Stimulated activated CD8-positive, alpha-beta memory T cell treated with anti-CD3 and anti-CD28 coated beads, Interleukin-15, amount 100 ng/mL, for 4 hours (primary cell): ENCODE measurements around the gene FHIT.

Experiments
- DNase-seq, 2 donors: peaks; one replicate each; pipeline ENCODE4 v3.0.0-alpha.2; 2020; ENCODE audit warnings: low read depth in 2 of 2

Gene FHIT

DNA sequence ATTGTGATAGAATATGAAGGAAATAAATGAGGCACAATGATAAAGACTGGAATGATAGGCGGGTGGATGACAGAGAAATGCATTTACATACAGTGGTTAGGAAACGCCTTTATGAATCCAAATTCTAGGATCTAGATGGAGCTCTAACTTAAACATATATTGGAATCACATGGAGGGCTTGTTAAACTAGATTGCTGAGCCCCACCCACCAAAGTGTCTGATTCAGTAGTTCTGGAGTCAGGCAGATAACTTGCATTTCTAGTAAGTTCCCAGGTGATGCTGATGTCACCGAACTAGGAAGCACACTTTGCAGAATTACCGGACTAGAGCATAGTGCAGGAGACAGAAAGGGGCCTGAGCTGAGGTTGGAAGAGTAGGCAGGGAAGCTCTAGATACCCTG, 837.2 kb downstream of the FHIT start:
- no peak for DNase-seq

DNA sequence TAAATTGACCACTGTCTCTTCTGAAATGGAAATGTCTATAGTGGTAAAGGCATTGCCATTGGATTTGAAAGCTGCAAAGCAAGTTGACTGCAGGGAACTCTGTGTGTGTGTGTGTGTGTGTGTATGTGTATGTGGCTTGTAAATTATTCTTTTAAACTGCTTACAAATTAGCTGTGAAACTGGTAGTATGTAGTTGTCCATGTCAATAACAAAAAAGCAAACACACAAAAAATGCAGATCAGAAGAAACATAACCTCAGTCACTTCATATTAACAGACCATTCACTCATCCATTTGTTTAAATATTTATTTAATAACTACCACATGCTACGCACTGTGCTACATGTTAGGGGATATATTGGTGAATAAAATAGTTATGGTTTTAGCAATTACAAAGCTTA, 837.7 kb downstream of the FHIT start:
- DNase-seq, result no peak

DNA sequence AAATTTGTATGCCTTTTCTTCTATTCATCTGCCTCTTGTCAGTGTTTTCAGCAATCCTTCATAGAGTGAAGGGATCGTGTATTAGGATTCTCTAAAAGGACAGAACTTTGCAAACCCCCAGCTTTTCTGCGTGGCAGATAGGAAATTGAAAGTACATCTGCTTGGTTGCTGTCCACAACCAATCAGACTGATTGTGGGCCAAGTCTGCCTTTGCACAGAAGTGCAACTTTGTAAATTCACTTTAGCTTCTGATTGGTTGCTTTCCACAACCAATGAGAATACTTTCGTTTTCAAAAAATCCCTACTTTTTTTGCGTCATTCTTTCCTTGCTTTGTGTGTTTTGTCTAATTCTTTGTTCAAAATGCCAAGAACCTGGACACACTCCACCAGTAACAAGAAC, 847.4 kb downstream of the FHIT start:
- DNase-seq, result no peak

DNA sequence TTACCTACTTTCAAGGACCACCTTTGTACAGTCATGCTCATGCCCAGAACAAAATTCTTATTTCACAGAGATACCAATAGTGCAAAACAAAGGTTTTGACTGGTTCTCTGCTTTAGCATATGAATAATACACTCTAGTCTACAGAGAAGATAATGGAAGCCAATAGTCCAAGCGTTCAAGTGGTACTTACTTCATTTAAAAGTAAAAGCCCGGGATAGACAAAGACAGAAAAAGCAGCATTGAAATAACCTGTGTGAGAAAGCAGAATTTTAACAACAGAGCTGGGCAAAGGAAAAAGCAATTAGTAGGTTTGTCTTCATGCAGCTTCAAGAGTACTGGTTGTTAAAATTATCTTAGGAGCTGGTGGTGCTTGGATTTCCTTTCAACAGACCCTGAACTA, 848.3 kb downstream of the FHIT start:
- DNase-seq, result no peak

DNA sequence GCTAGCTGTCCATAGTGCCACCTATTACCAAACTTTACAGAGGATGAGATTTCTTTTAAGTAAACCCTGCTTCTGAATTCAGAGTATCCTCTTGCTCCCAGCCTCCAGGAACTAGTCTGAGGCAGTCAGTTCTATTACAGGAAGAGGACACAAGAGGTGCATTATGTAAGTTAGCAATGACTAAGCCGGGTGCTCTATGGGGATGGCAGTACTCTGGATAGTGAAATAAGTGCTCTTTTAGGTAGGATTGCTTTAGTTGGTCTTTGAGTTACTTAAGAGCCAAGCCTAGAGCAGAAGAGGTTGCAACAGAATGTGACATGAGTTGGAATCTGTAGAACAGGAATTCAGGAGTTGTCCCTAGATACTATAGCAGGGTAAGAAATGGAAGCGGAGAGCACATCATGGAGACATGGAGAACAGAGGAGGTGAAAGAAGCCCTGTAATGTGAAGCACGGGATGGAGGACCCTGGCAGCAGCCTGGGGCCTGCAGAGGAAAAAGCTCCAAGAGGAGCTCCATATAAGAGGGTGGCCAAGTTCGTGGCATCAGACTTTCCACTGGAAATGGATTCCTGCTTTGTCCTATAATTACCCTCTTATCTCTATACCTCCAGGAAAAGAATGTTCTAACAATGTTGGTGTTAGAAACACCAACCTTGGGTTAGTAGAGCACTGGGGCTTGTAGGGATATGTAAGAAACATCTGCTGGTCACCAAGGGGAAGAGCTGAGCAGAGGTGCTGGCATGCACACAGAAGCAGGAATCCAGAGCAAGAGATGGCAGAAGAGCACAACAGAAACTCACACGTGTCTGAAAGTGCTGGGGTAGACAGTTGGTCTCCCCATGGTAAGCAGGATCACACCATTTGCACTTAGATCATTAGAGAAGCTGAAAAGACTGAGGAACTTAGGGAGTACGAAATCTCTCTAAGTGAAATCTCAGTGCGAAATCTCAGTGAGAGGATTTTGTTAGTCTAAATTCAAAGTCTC, 851.1 kb downstream of the FHIT start:
- no peak for DNase-seq

- no peak for DNase-seq
These were observed 852.0 kb downstream of the FHIT start for GRCh38 chr3:60399292-60399691.

DNA sequence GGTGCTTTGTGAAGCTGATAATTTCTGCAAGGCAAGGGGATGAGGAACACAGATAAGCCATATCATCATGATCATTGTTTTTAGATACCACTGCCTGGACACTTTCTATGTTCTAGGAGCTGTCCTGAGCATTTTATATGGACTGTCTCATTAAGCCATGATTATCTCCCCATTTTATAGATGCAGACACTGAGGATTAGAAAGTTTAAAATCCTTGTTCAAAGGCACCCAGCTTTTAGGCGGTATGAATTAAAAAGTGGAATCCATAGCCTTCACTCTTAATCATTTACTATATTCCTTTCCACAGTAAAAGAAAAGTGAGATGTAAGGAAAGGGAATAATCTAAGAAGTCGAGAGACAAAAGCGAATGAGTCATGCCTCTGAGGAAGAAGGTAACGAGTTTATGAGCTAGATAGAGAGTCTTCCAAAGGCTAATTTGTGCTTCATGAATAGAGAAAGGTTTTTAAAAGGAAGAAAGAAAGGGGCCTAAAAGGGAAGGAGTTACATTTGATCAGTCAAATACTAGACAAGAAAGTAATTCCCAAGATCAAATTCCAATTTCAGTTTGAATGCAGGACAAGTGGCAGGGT, 856.0 kb downstream of the FHIT start:
- DNase-seq, result no peak

DNA sequence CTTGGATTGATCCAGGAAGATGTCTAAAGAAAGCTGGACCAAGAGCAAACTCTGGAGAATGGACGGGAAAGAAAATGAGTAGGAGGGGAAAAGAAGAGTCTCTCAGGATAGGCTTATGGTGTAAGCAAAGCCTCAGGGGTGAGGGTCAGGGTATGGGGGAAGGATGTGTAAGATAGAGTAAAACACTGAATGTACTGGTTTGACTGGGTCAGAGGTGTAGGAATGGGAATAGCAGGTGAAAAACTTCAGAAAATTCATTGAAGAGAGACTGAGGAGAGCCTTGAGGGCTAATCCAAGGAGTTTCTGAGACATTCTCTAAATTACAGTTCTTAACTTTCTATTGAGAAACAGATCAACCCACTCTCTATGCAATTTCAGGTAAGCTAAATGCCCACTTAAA, 857.3 kb downstream of the FHIT start:
- DNase-seq, result no peak

DNA sequence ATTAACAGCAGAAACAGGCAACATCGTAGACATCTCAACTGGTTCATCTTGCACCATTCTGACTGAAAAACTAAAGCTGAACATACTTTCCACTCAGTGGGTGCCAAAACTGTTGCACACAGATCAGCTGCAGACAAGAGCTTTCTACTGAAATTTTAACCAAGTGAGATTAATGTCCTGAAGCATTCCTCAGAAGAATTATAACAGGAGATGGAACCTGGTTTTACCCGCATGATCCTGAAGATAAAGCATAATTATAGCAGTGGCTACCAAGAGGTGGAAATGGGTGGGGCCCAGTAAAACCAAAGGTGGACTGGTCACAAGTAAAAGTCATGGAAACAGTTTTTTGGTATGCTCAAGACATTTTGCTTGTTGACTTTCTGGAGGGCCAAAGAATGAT, 858.8 kb downstream of the FHIT start:
- DNase-seq, result no peak

DNA sequence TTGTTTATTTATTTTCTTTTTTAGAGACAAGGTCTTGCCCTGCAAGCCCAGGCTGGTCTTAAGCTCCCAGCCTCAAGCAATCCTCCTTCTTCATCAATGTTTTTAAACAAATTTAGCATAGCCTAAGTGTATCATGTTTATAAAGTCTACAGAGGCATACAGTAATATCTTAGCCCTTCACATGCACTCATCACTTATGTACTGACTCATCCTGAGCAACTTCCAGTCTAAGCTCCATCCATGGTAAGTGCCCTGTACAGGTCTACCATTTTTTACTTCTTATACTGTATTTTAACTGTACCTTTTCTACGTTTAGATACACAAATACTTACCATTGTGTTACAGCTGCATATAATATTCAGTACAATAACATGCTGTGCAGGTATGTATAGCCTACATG, 860.0 kb downstream of the FHIT start:
- DNase-seq, result no peak

GRCh38 chr3:60388731-60389130, 862.5 kb downstream of the FHIT start:
- no peak for DNase-seq

DNA sequence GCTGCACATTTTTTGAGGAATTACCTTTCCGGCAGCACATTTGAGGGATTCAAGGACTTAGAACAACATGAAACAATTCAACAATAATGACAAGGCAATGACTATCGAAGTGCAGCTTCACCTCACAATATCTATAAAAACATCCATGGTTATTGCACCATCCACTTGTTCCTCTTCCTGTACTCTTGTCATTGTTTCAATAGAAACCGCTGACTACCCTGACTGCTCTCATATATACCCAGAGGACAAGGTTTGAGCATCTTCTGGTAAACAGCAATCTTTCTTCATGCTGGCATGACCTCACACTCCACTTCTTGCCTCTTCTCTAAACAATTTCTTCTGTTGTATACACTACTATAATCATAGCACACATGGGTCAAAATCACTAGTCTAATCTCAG, 864.9 kb downstream of the FHIT start:
- DNase-seq, result no peak

DNA sequence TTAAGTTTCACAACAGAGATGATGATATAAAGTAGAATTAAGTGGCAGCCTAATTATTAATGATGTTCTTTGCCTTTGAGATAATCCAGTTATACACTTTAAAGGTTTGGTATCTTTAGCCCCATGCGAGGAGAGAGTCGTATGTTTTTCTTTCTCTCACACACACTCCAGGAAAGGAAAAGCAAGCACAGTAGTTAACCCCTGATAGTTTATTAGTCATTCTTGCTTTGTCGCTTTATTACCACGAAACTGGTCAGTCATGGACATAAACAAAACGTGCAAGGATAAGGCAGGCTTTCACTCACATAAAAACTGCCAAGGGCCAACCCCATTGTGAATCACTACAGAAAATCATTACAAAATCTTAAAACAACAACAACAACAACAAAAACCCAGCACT, 866.9 kb downstream of the FHIT start:
- no peak for DNase-seq

- no peak for DNase-seq
These were observed 867.9 kb downstream of the FHIT start for GRCh38 chr3:60383345-60383744.

DNA sequence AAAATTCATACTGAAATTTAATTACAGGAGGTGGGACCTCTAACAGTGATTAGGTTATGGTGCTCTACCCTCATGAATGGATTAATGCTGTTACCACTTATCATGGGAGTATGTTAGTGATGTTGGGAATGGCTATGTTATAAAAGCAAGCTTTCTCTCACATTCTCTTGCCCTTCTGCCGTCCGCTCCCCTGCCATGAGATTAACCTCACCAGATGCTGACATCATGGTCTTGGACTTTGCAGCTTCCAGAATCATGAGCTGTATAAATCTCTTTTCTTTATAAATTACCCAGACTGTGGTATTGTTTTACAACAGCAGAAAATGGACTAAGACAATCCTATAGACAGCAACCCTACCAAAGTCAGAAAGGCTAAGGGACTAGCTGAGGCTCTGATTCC, 884.8 kb downstream of the FHIT start:
- DNase-seq, result no peak

GRCh38 chr3:60365360-60365759, 885.9 kb downstream of the FHIT start:
- no peak for DNase-seq

GRCh38 chr3:60364475-60364874, 886.8 kb downstream of the FHIT start:
- no peak for DNase-seq

- DNase-seq, result no peak
These were observed 887.4 kb downstream of the FHIT start for GRCh38 chr3:60363817-60364216.

GRCh38 chr3:60355825-60356224, 895.4 kb downstream of the FHIT start:
- DNase-seq, result no peak

- DNase-seq, result no peak
These were observed 899.8 kb downstream of the FHIT start for GRCh38 chr3:60351481-60351880.

- DNase-seq, result no peak
These were observed 906.9 kb downstream of the FHIT start for GRCh38 chr3:60344340-60344739.

GRCh38 chr3:60343831-60344230, 907.4 kb downstream of the FHIT start:
- no peak for DNase-seq

GRCh38 chr3:60339304-60339703, 911.9 kb downstream of the FHIT start:
- no peak for DNase-seq
